ENCODE data around the gene TMA7B. TPM values are rescaled to one million over a fixed set of nuclear protein-coding genes. Genes with fewer than 3 reads are reported as not detected.

TMA7B gene
- total RNA-seq, 2 donors from 2014 or later, result 0.86 to 2.8 TPM

GRCh38 chr22:39952347-39952746 is 7.8 kb upstream of the TMA7B start:
- Mint-ChIP-seq H3K9me3 (no peaks in the 10 kb centered on the region), H3K4me1 (ENCODE audit: low read depth in 2 of 2) (peaks cover 46 to 72% of the 10 kb centered on the region in 2 donors), H3K4me3 (peak overlapping the region; percentile 67), H3K36me3 (peaks cover 11% of the 10 kb centered on the region), H3K27me3 (no peaks in the 10 kb centered on the region), H3K27ac (peak overlapping the region; percentile 38 to 66)
- ATAC-seq (no peak), DNase-seq (ENCODE audit: low spot score) (no peak)

DNA sequence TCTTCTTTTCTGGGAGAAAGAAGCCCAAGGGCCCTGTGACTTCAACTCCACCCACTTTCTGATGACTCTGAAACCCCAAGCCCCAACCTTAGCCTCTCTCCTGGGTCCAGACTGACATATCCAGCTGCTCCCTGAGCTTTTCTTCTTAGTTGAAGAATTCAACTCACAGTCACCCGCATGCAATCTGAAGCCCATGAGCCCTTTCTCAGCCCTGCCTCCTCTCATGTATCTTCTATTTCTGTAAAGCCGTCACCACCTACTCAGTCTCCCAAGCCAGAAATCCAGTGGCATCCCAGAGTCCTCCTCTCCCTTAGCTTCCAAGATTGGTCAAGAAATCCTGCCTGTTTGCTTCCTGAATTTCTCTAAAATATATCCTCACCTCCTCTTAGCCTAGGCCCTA is 7.1 kb upstream of the TMA7B start:
- Mint-ChIP-seq H3K27me3 (no peaks in the 10 kb centered on the region), H3K9me3 (no peaks in the 10 kb centered on the region), H3K4me1 (ENCODE audit: low read depth in 2 of 2) (peaks cover 51 to 77% of the 10 kb centered on the region in 2 donors), H3K4me3 (no peak overlapping the region), H3K27ac (peak overlapping the region; percentile 38 to 66), H3K36me3 (peaks cover 12% of the 10 kb centered on the region)
- no peak for DNase-seq (ENCODE audit: low spot score)
- no peak for ATAC-seq

GRCh38 chr22:39954584-39955055 is 5.6 kb upstream of the TMA7B start:
- Mint-ChIP-seq H3K4me3 (no peak overlapping the region), H3K27me3 (no peaks in the 10 kb centered on the region), H3K4me1 (ENCODE audit: low read depth in 2 of 2) (peaks cover 66 to 79% of the 10 kb centered on the region in 2 donors), H3K36me3 (peaks cover 19% of the 10 kb centered on the region), H3K9me3 (no peaks in the 10 kb centered on the region), H3K27ac (peak overlapping the region in 1 of 2 donors; percentile 66)
- DNase-seq (ENCODE audit: low spot score) (no peak), ATAC-seq (peak in 1 of 2 donors; percentile 66)

DNA sequence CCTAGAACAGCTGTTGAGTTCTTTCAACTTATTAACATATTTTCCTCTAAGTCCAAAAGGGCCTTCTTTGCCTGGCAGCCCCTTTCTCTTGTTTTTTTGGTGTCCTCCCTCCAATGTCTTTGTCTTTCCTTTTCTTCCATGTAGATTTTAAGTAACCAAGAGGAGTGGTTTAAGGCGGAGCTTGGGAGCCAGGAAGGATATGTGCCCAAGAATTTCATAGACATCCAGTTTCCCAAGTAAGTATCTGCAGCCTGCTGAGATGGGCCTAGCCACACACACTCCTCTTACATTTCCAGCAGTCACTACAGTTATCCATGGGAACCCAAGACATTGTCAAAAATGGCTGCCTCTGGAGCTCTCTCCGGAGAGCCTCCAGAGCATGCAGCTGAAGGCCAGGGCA is 4.5 kb upstream of the TMA7B start:
- ATAC-seq (no peak), DNase-seq (ENCODE audit: low spot score) (no peak)
- H3K36me3 Mint-ChIP-seq, result peaks cover 23% of the 10 kb centered on the region
- H3K27me3 Mint-ChIP-seq, result no peaks in the 10 kb centered on the region
- no peak overlapping the region for H3K4me3 Mint-ChIP-seq
- peaks cover 69 to 79% of the 10 kb centered on the region in 2 donors for H3K4me1 Mint-ChIP-seq (ENCODE audit: low read depth in 2 of 2)
- H3K27ac Mint-ChIP-seq, result no peak overlapping the region
- H3K9me3 Mint-ChIP-seq, result no peaks in the 10 kb centered on the region

- peaks cover 68 to 81% of the 10 kb centered on the region in 2 donors for H3K4me1 Mint-ChIP-seq (ENCODE audit: low read depth in 2 of 2)
- H3K27me3 Mint-ChIP-seq, result no peaks in the 10 kb centered on the region
- peak overlapping the region; percentile 16 for H3K4me3 Mint-ChIP-seq
- H3K36me3 Mint-ChIP-seq, result peaks cover 16% of the 10 kb centered on the region
- no peaks in the 10 kb centered on the region for H3K9me3 Mint-ChIP-seq
- ATAC-seq (no peak), DNase-seq (ENCODE audit: low spot score) (no peak)
- no peak overlapping the region for H3K27ac Mint-ChIP-seq
These were observed 3.1 kb upstream of the TMA7B start for GRCh38 chr22:39956932-39957664.

- ATAC-seq (no peak), DNase-seq (ENCODE audit: low spot score) (no peak)
- Mint-ChIP-seq H3K36me3 (peaks cover 16% of the 10 kb centered on the region), H3K27me3 (no peaks in the 10 kb centered on the region), H3K27ac (peak overlapping the region; percentile 30 to 76), H3K9me3 (no peaks in the 10 kb centered on the region), H3K4me1 (ENCODE audit: low read depth in 2 of 2) (peaks cover 67 to 74% of the 10 kb centered on the region in 2 donors), H3K4me3 (no peak overlapping the region)
These were observed 2.0 kb upstream of the TMA7B start for GRCh38 chr22:39958009-39958711.

GRCh38 chr22:39958949-39959639 is 1.1 kb upstream of the TMA7B start:
- peak overlapping the region; percentile 10 for H3K4me3 Mint-ChIP-seq

GRCh38 chr22:39960791-39961746 is 872 bp downstream of the TMA7B start:
- Mint-ChIP-seq H3K36me3 (peaks cover 21% of the 10 kb centered on the region), H3K4me3 (peak overlapping the region; percentile 71), H3K27me3 (no peaks in the 10 kb centered on the region), H3K4me1 (ENCODE audit: low read depth in 2 of 2) (peaks cover 61 to 66% of the 10 kb centered on the region in 2 donors), H3K27ac (peak overlapping the region; percentile 76 to 85), H3K9me3 (no peaks in the 10 kb centered on the region)
- DNase-seq (ENCODE audit: low spot score) (peak; percentile 94), ATAC-seq (peak; percentile 99 to 100)

More at GRCh38 chr22:39958949-39959639, 1.1 kb upstream of the TMA7B start:
- Mint-ChIP-seq H3K27ac (peak overlapping the region; percentile 30 to 76), H3K4me1 (ENCODE audit: low read depth in 2 of 2) (peaks cover 64 to 72% of the 10 kb centered on the region in 2 donors), H3K36me3 (peaks cover 16% of the 10 kb centered on the region), H3K27me3 (no peaks in the 10 kb centered on the region), H3K9me3 (no peaks in the 10 kb centered on the region)
- ATAC-seq (no peak), DNase-seq (ENCODE audit: low spot score) (no peak)

- Mint-ChIP-seq H3K4me1 (ENCODE audit: low read depth in 2 of 2) (peaks cover 57 to 61% of the 10 kb centered on the region in 2 donors), H3K27me3 (no peaks in the 10 kb centered on the region), H3K9me3 (no peaks in the 10 kb centered on the region), H3K36me3 (peaks cover 24% of the 10 kb centered on the region), H3K27ac (peak overlapping the region; percentile 76 to 85), H3K4me3 (peak overlapping the region; percentile 71)
- ATAC-seq, result no peak
- no peak for DNase-seq (ENCODE audit: low spot score)
These were observed 1.9 kb downstream of the TMA7B start for GRCh38 chr22:39962071-39962470.

GRCh38 chr22:39965748-39966147 is 5.6 kb downstream of the TMA7B start:
- H3K36me3 Mint-ChIP-seq, result peaks cover 21% of the 10 kb centered on the region
- H3K9me3 Mint-ChIP-seq, result no peaks in the 10 kb centered on the region
- no peaks in the 10 kb centered on the region for H3K27me3 Mint-ChIP-seq
- H3K4me1 Mint-ChIP-seq (ENCODE audit: low read depth in 2 of 2), result peaks cover 23 to 25% of the 10 kb centered on the region in 2 donors
- ATAC-seq (no peak), DNase-seq (ENCODE audit: low spot score) (no peak)
- no peak overlapping the region for H3K4me3 Mint-ChIP-seq
- H3K27ac Mint-ChIP-seq, result peak overlapping the region in 1 of 2 donors; percentile 30

DNA sequence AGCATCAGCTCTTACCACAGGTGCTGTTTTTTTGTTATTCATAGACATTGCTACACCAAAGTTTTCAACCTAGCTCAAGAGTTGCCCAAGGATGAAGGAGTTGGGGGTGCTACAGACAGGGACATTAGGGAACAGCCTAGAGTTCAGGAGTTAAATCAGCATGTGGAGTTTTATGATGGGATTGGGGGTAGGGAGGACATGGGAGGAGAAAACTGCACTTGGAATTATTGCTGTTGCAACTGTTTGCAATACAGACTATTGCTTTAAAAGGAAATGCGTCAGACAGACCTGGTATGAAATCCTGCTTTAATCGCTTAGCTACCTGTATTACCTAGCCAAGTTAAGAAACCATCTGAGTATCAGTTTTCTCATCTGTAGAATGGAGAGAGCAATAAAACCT is 6.3 kb downstream of the TMA7B start:
- H3K27ac Mint-ChIP-seq, result no peak overlapping the region

GRCh38 chr22:39967103-39967829 is 7.1 kb downstream of the TMA7B start:
- ATAC-seq, result no peak
- H3K4me1 Mint-ChIP-seq (ENCODE audit: low read depth in 2 of 2), result peaks cover 12 to 16% of the 10 kb centered on the region in 2 donors
- no peak overlapping the region for H3K4me3 Mint-ChIP-seq
- no peaks in the 10 kb centered on the region for H3K9me3 Mint-ChIP-seq
- DNase-seq (ENCODE audit: low spot score), result no peak
- peaks cover 21% of the 10 kb centered on the region for H3K36me3 Mint-ChIP-seq
- H3K27me3 Mint-ChIP-seq, result no peaks in the 10 kb centered on the region
- no peak overlapping the region for H3K27ac Mint-ChIP-seq

More for the DNA sequence above, 6.3 kb downstream of the TMA7B start:
- ATAC-seq (no peak), DNase-seq (ENCODE audit: low spot score) (no peak)
- Mint-ChIP-seq H3K27me3 (no peaks in the 10 kb centered on the region), H3K4me1 (ENCODE audit: low read depth in 2 of 2) (peaks cover 18 to 19% of the 10 kb centered on the region in 2 donors), H3K4me3 (no peak overlapping the region), H3K9me3 (no peaks in the 10 kb centered on the region), H3K36me3 (peaks cover 21% of the 10 kb centered on the region)
